CD4-positive, alpha-beta T cell (primary cell): ENCODE results near the gene EFNA1. TPM values are rescaled to one million over a fixed set of nuclear protein-coding genes. Genes with fewer than 3 reads are reported as not detected.

ENCODE experiments used
- ATAC-seq: fragments of 200-7000 bp; cut with Tn5 transposase; one replicate; pipeline ENCODE4 v1.10.0; 2022; ENCODE audit warnings: mild to moderate bottlenecking; ENCODE audit not compliant: poor library complexity
- CTCF ChIA-PET: fragments of 350-600 bp; sonication (Branson Sonifier 250); formaldehyde crosslinking; loops from one replicate; lab custom pipeline; 2021; ENCODE audit warnings: antibody characterized with exemption, inconsistent platforms; lab: Charles Lee
- POLR2A ChIA-PET: fragments of 350-600 bp; sonication (Branson Sonifier 250); formaldehyde crosslinking; loops from one replicate; lab custom pipeline; 2021; ENCODE audit warnings: antibody characterized with exemption, inconsistent platforms; lab: Charles Lee
- DNase-seq, 14 experiments: peaks; one replicate each; pipeline ENCODE4 v3.0.0-alpha.2; 2013 to 2020; ENCODE audit warnings: mixed read lengths in 2 of 14
- H3K27ac ChIP-seq, 2 donors: one replicate each; pipeline versions ENCODE4 v1.5.1 to v1.7.0; 2013; ENCODE audit warnings: low read length in 2 of 2, low read depth in 1 of 2, mild to moderate bottlenecking in 1 of 2
- H3K27me3 ChIP-seq, 2 experiments: 1 replicate in 1 of 2; 2 replicates in 1 of 2; pipeline versions ENCODE4 v1.6.1 to v1.7.0; 2013; ENCODE audit warnings: low read length in 2 of 2, control low read depth in 1 of 2, mild to moderate bottlenecking in 1 of 2, moderate library complexity in 1 of 2; ENCODE audit not compliant: insufficient read depth in 2 of 2, control insufficient read depth in 1 of 2
- H3K36me3 ChIP-seq: one replicate; pipeline ENCODE4 v1.6.1; 2013; ENCODE audit warnings: low read length, control low read depth; ENCODE audit not compliant: insufficient read depth
- H3K4me1 ChIP-seq: one replicate; pipeline ENCODE4 v1.6.1; 2013; ENCODE audit warnings: low read length, control low read depth; ENCODE audit not compliant: insufficient read depth
- H3K4me3 ChIP-seq: one replicate; pipeline ENCODE4 v1.5.1; 2013; ENCODE audit warnings: mild to moderate bottlenecking, low read length, moderate library complexity
- H3K9me3 ChIP-seq, 2 experiments: 1 replicate in 1 of 2; 2 replicates in 1 of 2; pipeline versions ENCODE4 v1.6.1 to v1.7.0; 2013; ENCODE audit warnings: low read length in 2 of 2, mild to moderate bottlenecking in 2 of 2, control low read depth in 1 of 2, moderate library complexity in 1 of 2; ENCODE audit not compliant: control insufficient read depth in 1 of 2, insufficient read depth in 1 of 2
- H3K27ac Mint-ChIP-seq: one replicate; pipeline ENCODE4 v1.8.0; 2020; ENCODE audit warnings: mixed read lengths
- H3K27me3 Mint-ChIP-seq: one replicate; pipeline ENCODE4 v1.8.0; 2021; ENCODE audit warnings: mixed read lengths
- H3K36me3 Mint-ChIP-seq: one replicate; pipeline ENCODE4 v1.8.0; 2021; ENCODE audit warnings: low read depth, mixed read lengths
- H3K4me1 Mint-ChIP-seq: one replicate; pipeline ENCODE4 v1.8.0; 2021; ENCODE audit warnings: low read depth, mixed read lengths
- H3K4me3 Mint-ChIP-seq: one replicate; pipeline ENCODE4 v1.8.0; 2020; ENCODE audit warnings: mild to moderate bottlenecking, mixed read lengths
- H3K9me3 Mint-ChIP-seq: one replicate; pipeline ENCODE4 v1.8.0; 2020; ENCODE audit warnings: mixed read lengths
- intact Hi-C, 2 experiments: fragments of 100-400 bp; cut with DNase I in 1 of 2; cut with micrococcal nuclease in 1 of 2; formaldehyde crosslinking; loops; one replicate each; pipeline versions ENCODE4 v1.15.1 to v1.9.0; 2023 to 2025; cut with DNase I, micrococcal nuclease
- total RNA-seq, 174 experiments: library from RNA in 2 of 174; stranded (reverse) in 2 of 174; gene quantifications; one replicate each; pipeline ENCODE4 v1.2.3 and lab custom pipeline; 2021 to 2026
- TF ChIP-seq, protein P1 (sequence below): fragments of 200-600 bp; IDR thresholded peaks from one replicate; pipeline ENCODE4 v1.8.0; 2022; ENCODE audit warnings: antibody characterized with exemption, mild to moderate bottlenecking

The EFNA1 gene
- total RNA-seq, 2 experiments from 2014 or later: 4.2 to 5.9 TPM

GRCh38 chr1:155083865-155084721, 43.6 kb upstream of the EFNA1 start:
- peaks cover 3% of the 10 kb centered on the region for H3K36me3 Mint-ChIP-seq
- no peak overlapping the region for H3K27ac ChIP-seq
- H3K27me3 Mint-ChIP-seq: peaks cover 42% of the 10 kb centered on the region
- H3K4me1 Mint-ChIP-seq: peaks cover 59% of the 10 kb centered on the region
- peak overlapping the region; percentile 82 for H3K27ac Mint-ChIP-seq
- H3K36me3 ChIP-seq: no peaks in the 10 kb centered on the region
- peaks cover 0 to 30% of the 10 kb centered on the region in 2 experiments for H3K9me3 ChIP-seq
- H3K4me3 ChIP-seq: peak overlapping the region; percentile 92
- intact Hi-C loops: loop anchor here (1.0 to 10.0 kb wide), 10 partner anchors 13 to 759 kb away; partner anchors contain the start of genes UBE2Q1 (in 2 of the 2), AQP10 (in 1 of the 2), ATP8B2 (in 1 of the 2) and EFNA4 (in 1 of the 2)
- peak in 5 of 14 experiments; percentile 33 to 75 (median 54) for DNase-seq
- H3K4me1 ChIP-seq: peaks cover 75% of the 10 kb centered on the region
- peaks cover 46% of the 10 kb centered on the region in 2 experiments for H3K27me3 ChIP-seq
- CTCF ChIA-PET: interaction anchor here (0.8 to 3.0 kb wide), 20 partner anchors 8 to 621 kb away, joined by 3 to 78 read pairs (median 6); partner anchors contain the start of genes ADAM15, EFNA4, FLAD1 and PBXIP1
- no peak for ATAC-seq
- TF ChIP-seq, protein P1, sequence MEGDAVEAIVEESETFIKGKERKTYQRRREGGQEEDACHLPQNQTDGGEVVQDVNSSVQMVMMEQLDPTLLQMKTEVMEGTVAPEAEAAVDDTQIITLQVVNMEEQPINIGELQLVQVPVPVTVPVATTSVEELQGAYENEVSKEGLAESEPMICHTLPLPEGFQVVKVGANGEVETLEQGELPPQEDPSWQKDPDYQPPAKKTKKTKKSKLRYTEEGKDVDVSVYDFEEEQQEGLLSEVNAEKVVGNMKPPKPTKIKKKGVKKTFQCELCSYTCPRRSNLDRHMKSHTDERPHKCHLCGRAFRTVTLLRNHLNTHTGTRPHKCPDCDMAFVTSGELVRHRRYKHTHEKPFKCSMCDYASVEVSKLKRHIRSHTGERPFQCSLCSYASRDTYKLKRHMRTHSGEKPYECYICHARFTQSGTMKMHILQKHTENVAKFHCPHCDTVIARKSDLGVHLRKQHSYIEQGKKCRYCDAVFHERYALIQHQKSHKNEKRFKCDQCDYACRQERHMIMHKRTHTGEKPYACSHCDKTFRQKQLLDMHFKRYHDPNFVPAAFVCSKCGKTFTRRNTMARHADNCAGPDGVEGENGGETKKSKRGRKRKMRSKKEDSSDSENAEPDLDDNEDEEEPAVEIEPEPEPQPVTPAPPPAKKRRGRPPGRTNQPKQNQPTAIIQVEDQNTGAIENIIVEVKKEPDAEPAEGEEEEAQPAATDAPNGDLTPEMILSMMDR: no peak
- no peaks in the 10 kb centered on the region for H3K9me3 Mint-ChIP-seq
- POLR2A ChIA-PET: interaction anchor here (0.8 to 2.2 kb wide), 17 partner anchors 8 to 148 kb away, joined by 3 to 23 read pairs (median 6); partner anchors contain the start of genes ADAM15, EFNA4, FLAD1 and KRTCAP2
- peak overlapping the region; percentile 89 for H3K4me3 Mint-ChIP-seq

DNA sequence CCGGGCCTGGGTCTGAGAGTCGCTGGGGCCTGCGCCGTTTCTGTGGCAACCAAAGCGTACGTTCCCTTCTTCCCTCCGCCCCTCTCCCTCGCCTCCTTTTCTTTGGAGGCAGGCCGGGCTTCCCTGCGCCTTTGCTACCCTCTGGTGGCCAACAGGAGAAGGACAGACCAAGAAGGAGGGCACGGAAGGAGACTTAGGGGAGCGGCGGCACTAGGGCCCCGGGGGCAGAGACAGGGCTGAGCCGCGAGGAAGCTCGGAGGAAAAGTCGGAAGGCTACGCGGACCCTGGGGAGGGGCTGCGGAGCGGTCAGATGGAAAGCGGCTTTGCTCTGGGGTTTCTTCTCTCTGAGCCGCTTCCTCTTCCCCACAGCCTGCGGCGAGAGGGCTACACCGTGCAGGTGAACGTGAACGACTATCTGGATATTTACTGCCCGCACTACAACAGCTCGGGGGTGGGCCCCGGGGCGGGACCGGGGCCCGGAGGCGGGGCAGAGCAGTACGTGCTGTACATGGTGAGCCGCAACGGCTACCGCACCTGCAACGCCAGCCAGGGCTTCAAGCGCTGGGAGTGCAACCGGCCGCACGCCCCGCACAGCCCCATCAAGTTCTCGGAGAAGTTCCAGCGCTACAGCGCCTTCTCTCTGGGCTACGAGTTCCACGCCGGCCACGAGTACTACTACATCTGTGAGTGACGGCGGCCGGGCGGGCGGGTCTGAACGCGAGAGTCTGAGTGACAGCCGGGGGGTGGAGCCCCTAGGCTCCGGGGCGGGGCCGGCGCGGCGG, 42.8 kb upstream of the EFNA1 start:
- CTCF ChIA-PET: interaction anchor here (0.6 to 3.0 kb wide), 31 partner anchors 9 to 622 kb away, joined by 3 to 78 read pairs (median 5); partner anchors contain the start of genes ADAM15, EFNA4, FLAD1 and KRTCAP2
- H3K4me3 Mint-ChIP-seq: peak overlapping the region; percentile 89
- H3K4me1 Mint-ChIP-seq: peaks cover 51% of the 10 kb centered on the region
- TF ChIP-seq, protein P1: peak; percentile 76
- H3K36me3 ChIP-seq: no peaks in the 10 kb centered on the region
- H3K36me3 Mint-ChIP-seq: peaks cover 3% of the 10 kb centered on the region
- peak overlapping the region; percentile 65 to 68 for H3K27ac ChIP-seq
- H3K4me1 ChIP-seq: peaks cover 67% of the 10 kb centered on the region
- peaks cover 0 to 29% of the 10 kb centered on the region in 2 experiments for H3K9me3 ChIP-seq
- peak overlapping the region; percentile 82 for H3K27ac Mint-ChIP-seq
- DNase-seq (peak; percentile 80 to 95 (median 88)), ATAC-seq (peak; percentile 75)
- intact Hi-C loops: loop anchor here (1.0 to 10.0 kb wide), 11 partner anchors 14 to 760 kb away; partner anchors contain the start of genes UBE2Q1 (in 2 of the 2), AQP10 (in 1 of the 2), ATP8B2 (in 1 of the 2) and EFNA4 (in 1 of the 2)
- peaks cover 36% of the 10 kb centered on the region for H3K27me3 Mint-ChIP-seq
- H3K9me3 Mint-ChIP-seq: no peaks in the 10 kb centered on the region
- peak overlapping the region; percentile 92 for H3K4me3 ChIP-seq
- H3K27me3 ChIP-seq: peaks cover 41 to 46% of the 10 kb centered on the region in 2 experiments
- POLR2A ChIA-PET: interaction anchor here (0.6 to 2.2 kb wide), 25 partner anchors 9 to 525 kb away, joined by 3 to 23 read pairs (median 6); partner anchors contain the start of genes ADAM15, CLK2, EFNA4 and FLAD1
